Stimulated activated naive CD8-positive, alpha-beta T cell treated with anti-CD3 and anti-CD28 coated beads, Interleukin-15, amount 100 ng/mL, for 72 hours (primary cell): ENCODE results near the gene C8A.

Source experiments
- ATAC-seq: fragments of 150-1000 bp; cut with Tn5 transposase; 2 replicates; pipeline ENCODE4 v1.10.0; 2021; ENCODE audit warnings: mild to moderate bottlenecking, moderate library complexity
- DNase-seq, 2 donors: peaks; one replicate each; pipeline ENCODE4 v3.0.0; 2021 to 2022
- H3K27ac Mint-ChIP-seq, 2 donors: one replicate each; pipeline ENCODE4 v1.8.0; 2022; ENCODE audit warnings: mild to moderate bottlenecking in 2 of 2, mixed read lengths in 2 of 2, moderate library complexity in 2 of 2
- H3K27me3 Mint-ChIP-seq: one replicate; pipeline ENCODE4 v1.8.0; 2022; ENCODE audit warnings: mixed read lengths
- H3K4me1 Mint-ChIP-seq: one replicate; pipeline ENCODE4 v1.8.0; 2022; ENCODE audit warnings: mild to moderate bottlenecking, mixed read lengths
- H3K4me3 Mint-ChIP-seq, 2 donors: one replicate each; pipeline ENCODE4 v1.8.0; 2022; ENCODE audit warnings: mild to moderate bottlenecking in 2 of 2, mixed read lengths in 2 of 2, moderate library complexity in 1 of 2
- H3K9me3 Mint-ChIP-seq, 2 donors: one replicate each; pipeline ENCODE4 v1.8.0; 2022; ENCODE audit warnings: mixed read lengths in 2 of 2

The C8A gene

GRCh38 chr1:56859287-56859686 is 4.7 kb downstream of the C8A start:
- H3K9me3 Mint-ChIP-seq, result peaks cover 0 to 4% of the 10 kb centered on the region in 2 donors
- DNase-seq (no peak), ATAC-seq (no peak)
- peaks cover 8% of the 10 kb centered on the region for H3K27me3 Mint-ChIP-seq
- H3K4me1 Mint-ChIP-seq, result no peaks in the 10 kb centered on the region
- no peak overlapping the region for H3K27ac Mint-ChIP-seq
- H3K4me3 Mint-ChIP-seq, result no peak overlapping the region

GRCh38 chr1:56863265-56863992 is 8.8 kb downstream of the C8A start:
- DNase-seq (no peak), ATAC-seq (no peak)
- no peak overlapping the region for H3K27ac Mint-ChIP-seq
- peaks cover 8% of the 10 kb centered on the region for H3K27me3 Mint-ChIP-seq
- no peak overlapping the region for H3K4me3 Mint-ChIP-seq
- H3K9me3 Mint-ChIP-seq, result peaks cover 0 to 7% of the 10 kb centered on the region in 2 donors
- H3K4me1 Mint-ChIP-seq, result no peaks in the 10 kb centered on the region

GRCh38 chr1:56864430-56864829 is 9.8 kb downstream of the C8A start:
- DNase-seq, result no peak
- no peak for ATAC-seq
- H3K27me3 Mint-ChIP-seq, result peaks cover 8% of the 10 kb centered on the region
- H3K27ac Mint-ChIP-seq, result no peak overlapping the region
- H3K4me1 Mint-ChIP-seq, result no peaks in the 10 kb centered on the region
- peaks cover 0 to 7% of the 10 kb centered on the region in 2 donors for H3K9me3 Mint-ChIP-seq
- H3K4me3 Mint-ChIP-seq, result no peak overlapping the region

GRCh38 chr1:56866656-56867055 is 12.1 kb downstream of the C8A start:
- ATAC-seq, result no peak
- no peaks in the 10 kb centered on the region for H3K4me1 Mint-ChIP-seq
- no peak overlapping the region for H3K27ac Mint-ChIP-seq
- H3K4me3 Mint-ChIP-seq, result no peak overlapping the region
- peaks cover 16% of the 10 kb centered on the region for H3K27me3 Mint-ChIP-seq
- DNase-seq, result no peak
- peaks cover 0 to 7% of the 10 kb centered on the region in 2 donors for H3K9me3 Mint-ChIP-seq

- Mint-ChIP-seq H3K27ac (peak overlapping the region; percentile 7 to 50), H3K9me3 (peaks cover 0 to 7% of the 10 kb centered on the region in 2 donors), H3K27me3 (peaks cover 16% of the 10 kb centered on the region), H3K4me1 (no peaks in the 10 kb centered on the region), H3K4me3 (no peak overlapping the region)
- DNase-seq (no peak), ATAC-seq (no peak)
Observed at GRCh38 chr1:56867491-56867890, 12.9 kb downstream of the C8A start.

GRCh38 chr1:56868761-56869160 is 14.2 kb downstream of the C8A start:
- H3K4me3 Mint-ChIP-seq, result no peak overlapping the region
- ATAC-seq, result no peak
- H3K27me3 Mint-ChIP-seq, result peaks cover 24% of the 10 kb centered on the region
- H3K9me3 Mint-ChIP-seq, result peaks cover 0 to 7% of the 10 kb centered on the region in 2 donors
- no peak for DNase-seq
- no peaks in the 10 kb centered on the region for H3K4me1 Mint-ChIP-seq
- H3K27ac Mint-ChIP-seq, result no peak overlapping the region

GRCh38 chr1:56872597-56872996 is 18.0 kb downstream of the C8A start:
- Mint-ChIP-seq H3K27ac (no peak overlapping the region), H3K27me3 (peaks cover 40% of the 10 kb centered on the region), H3K9me3 (peaks cover 0 to 8% of the 10 kb centered on the region in 2 donors), H3K4me1 (no peaks in the 10 kb centered on the region), H3K4me3 (no peak overlapping the region)
- DNase-seq (no peak), ATAC-seq (no peak)

GRCh38 chr1:56873213-56873612 is 18.6 kb downstream of the C8A start:
- peaks cover 37% of the 10 kb centered on the region for H3K27me3 Mint-ChIP-seq
- ATAC-seq (no peak), DNase-seq (no peak)
- H3K9me3 Mint-ChIP-seq, result peaks cover 0 to 8% of the 10 kb centered on the region in 2 donors
- no peak overlapping the region for H3K27ac Mint-ChIP-seq
- H3K4me1 Mint-ChIP-seq, result no peaks in the 10 kb centered on the region
- H3K4me3 Mint-ChIP-seq, result no peak overlapping the region

GRCh38 chr1:56874689-56875088 is 20.1 kb downstream of the C8A start:
- no peak overlapping the region for H3K27ac Mint-ChIP-seq
- DNase-seq (no peak), ATAC-seq (no peak)
- no peak overlapping the region for H3K4me3 Mint-ChIP-seq
- H3K9me3 Mint-ChIP-seq, result peaks cover 0 to 8% of the 10 kb centered on the region in 2 donors
- peaks cover 37% of the 10 kb centered on the region for H3K27me3 Mint-ChIP-seq
- H3K4me1 Mint-ChIP-seq, result no peaks in the 10 kb centered on the region

- DNase-seq (no peak), ATAC-seq (no peak)
- Mint-ChIP-seq H3K27ac (no peak overlapping the region), H3K27me3 (peaks cover 29% of the 10 kb centered on the region), H3K9me3 (peaks cover 0 to 8% of the 10 kb centered on the region in 2 donors), H3K4me3 (no peak overlapping the region), H3K4me1 (no peaks in the 10 kb centered on the region)
Observed at GRCh38 chr1:56877973-56878372, 23.4 kb downstream of the C8A start.

- ATAC-seq, result no peak
- Mint-ChIP-seq H3K27me3 (peaks cover 9% of the 10 kb centered on the region), H3K4me3 (no peak overlapping the region), H3K27ac (no peak overlapping the region), H3K4me1 (no peaks in the 10 kb centered on the region), H3K9me3 (peaks cover 0 to 8% of the 10 kb centered on the region in 2 donors)
- DNase-seq, result no peak
Observed at GRCh38 chr1:56880774-56881173, 26.2 kb downstream of the C8A start.

- Mint-ChIP-seq H3K4me1 (no peaks in the 10 kb centered on the region), H3K27ac (no peak overlapping the region), H3K4me3 (no peak overlapping the region), H3K27me3 (peaks cover 5% of the 10 kb centered on the region), H3K9me3 (peaks cover 0 to 9% of the 10 kb centered on the region in 2 donors)
- DNase-seq, result peak in 1 of 2 donors; percentile 9
- ATAC-seq, result peak; percentile 80
Observed at GRCh38 chr1:56881417-56881816, 26.8 kb downstream of the C8A start.

GRCh38 chr1:56890229-56890628 is 35.6 kb downstream of the C8A start:
- H3K4me1 Mint-ChIP-seq, result no peaks in the 10 kb centered on the region
- peaks cover 0 to 7% of the 10 kb centered on the region in 2 donors for H3K9me3 Mint-ChIP-seq
- DNase-seq, result no peak
- peaks cover 9% of the 10 kb centered on the region for H3K27me3 Mint-ChIP-seq
- no peak overlapping the region for H3K27ac Mint-ChIP-seq
- ATAC-seq, result no peak
- no peak overlapping the region for H3K4me3 Mint-ChIP-seq

GRCh38 chr1:56894014-56894413 is 39.4 kb downstream of the C8A start:
- H3K4me3 Mint-ChIP-seq, result no peak overlapping the region
- ATAC-seq (no peak), DNase-seq (no peak)
- no peaks in the 10 kb centered on the region for H3K4me1 Mint-ChIP-seq
- no peaks in the 10 kb centered on the region for H3K9me3 Mint-ChIP-seq
- peaks cover 9% of the 10 kb centered on the region for H3K27me3 Mint-ChIP-seq
- no peak overlapping the region for H3K27ac Mint-ChIP-seq

GRCh38 chr1:56897150-56898004 is 42.8 kb downstream of the C8A start:
- Mint-ChIP-seq H3K9me3 (no peaks in the 10 kb centered on the region), H3K27ac (no peak overlapping the region), H3K4me1 (no peaks in the 10 kb centered on the region), H3K4me3 (no peak overlapping the region), H3K27me3 (peaks cover 18% of the 10 kb centered on the region)
- no peak for DNase-seq
- no peak for ATAC-seq

- DNase-seq, result no peak
- H3K27me3 Mint-ChIP-seq, result peaks cover 18% of the 10 kb centered on the region
- H3K4me1 Mint-ChIP-seq, result no peaks in the 10 kb centered on the region
- H3K27ac Mint-ChIP-seq, result no peak overlapping the region
- H3K4me3 Mint-ChIP-seq, result no peak overlapping the region
- H3K9me3 Mint-ChIP-seq, result no peaks in the 10 kb centered on the region
- ATAC-seq, result no peak
Observed at GRCh38 chr1:56898005-56898373, 43.4 kb downstream of the C8A start.
